SK-N-SH (cell line): ENCODE measurements around the gene BACE2. TPM values are rescaled to one million over a fixed set of nuclear protein-coding genes. Genes with fewer than 3 reads are reported as not detected.

Experiments used
- CTCF ChIA-PET: fragments of 300-600, 350-600 bp; formaldehyde crosslinking; extraction: SDS; loops from one replicate; lab custom pipeline; 2021; lab: Yijun Ruan, JAX
- POLR2A ChIA-PET: fragments of 350-600 bp; sonication (Branson Sonifier 250); formaldehyde crosslinking; extraction: SDS; loops from one replicate; lab custom pipeline; 2020; ENCODE audit warnings: antibody characterized with exemption, inconsistent platforms; lab: Yijun Ruan, JAX
- DNase-seq: peaks from one replicate; pipeline ENCODE4 v3.0.0; 2012
- H2AFZ ChIP-seq: fragments of 200-600 bp; sonication (generic); 2 replicates; pipeline ENCODE4 v1.8.1; 2016; ENCODE audit warnings: antibody characterized with exemption, mild to moderate bottlenecking, low read depth
- H3F3A ChIP-seq: fragments of 200-600 bp; sonication (generic); replicated peaks from 2 replicates; pipeline ENCODE3; 2016; ENCODE audit warnings: antibody characterized with exemption, mild to moderate bottlenecking; ENCODE audit not compliant: insufficient read depth
- H3K27ac ChIP-seq, 2 experiments: fragments of 200-500 bp in 1 of 2; fragments of 200-600 bp in 1 of 2; sonication (Bioruptor generic) in 1 of 2; sonication (generic), shearing (Covaris generic) in 1 of 2; 2 replicates each; pipeline versions ENCODE4 v1.5.1 to v1.6.1; 2014 to 2016; ENCODE audit warnings: low read depth in 2 of 2, inconsistent platforms in 1 of 2, low read length in 1 of 2, mild to moderate bottlenecking in 1 of 2, mixed read lengths in 1 of 2
- H3K27me3 ChIP-seq: fragments of 200-600 bp; sonication (generic), shearing (Covaris generic); 2 replicates; pipeline ENCODE4 v1.6.1; 2016; ENCODE audit warnings: mixed run types; ENCODE audit not compliant: insufficient read depth
- H3K36me3 ChIP-seq, 2 experiments: fragments of 200-500 bp in 1 of 2; fragments of 200-600 bp in 1 of 2; sonication (Bioruptor generic) in 1 of 2; sonication (generic) in 1 of 2; replicated peaks in 1 of 2; 2 replicates each; pipeline versions ENCODE3 to v1.5.1; 2014 to 2016; ENCODE audit warnings: low read length in 1 of 2, mild to moderate bottlenecking in 1 of 2; ENCODE audit not compliant: insufficient read depth in 2 of 2, control insufficient read depth in 1 of 2
- H3K4me1 ChIP-seq, 2 experiments: fragments of 200-500 bp in 1 of 2; fragments of 200-600 bp in 1 of 2; sonication (Bioruptor generic) in 1 of 2; sonication (generic), shearing (Covaris generic) in 1 of 2; 2 replicates each; pipeline versions ENCODE4 v1.5.1 to v1.6.1; 2014 to 2016; ENCODE audit warnings: low read depth in 1 of 2, low read length in 1 of 2, mixed run types in 1 of 2; ENCODE audit not compliant: insufficient read depth in 2 of 2, control insufficient read depth in 1 of 2
- H3K4me2 ChIP-seq: fragments of 200-600 bp; sonication (generic), shearing (Covaris generic); 2 replicates; pipeline ENCODE4 v1.6.1; 2017; ENCODE audit warnings: mixed run types
- H3K4me3 ChIP-seq, 2 experiments: fragments of 200-500 bp in 1 of 2; fragments of 200-600 bp in 1 of 2; sonication (Bioruptor generic) in 1 of 2; sonication (generic), shearing (Covaris generic) in 1 of 2; 2 replicates each; pipeline versions ENCODE4 v1.5.1 to v1.8.1; 2014 to 2016; ENCODE audit warnings: low read depth in 2 of 2, inconsistent platforms in 1 of 2, low read length in 1 of 2, mild to moderate bottlenecking in 1 of 2, mixed read lengths in 1 of 2, moderate library complexity in 1 of 2
- H3K79me2 ChIP-seq: fragments of 200-600 bp; sonication (generic); 2 replicates; pipeline ENCODE4 v1.8.1; 2017; ENCODE audit warnings: mild to moderate bottlenecking; ENCODE audit not compliant: insufficient read depth
- H3K9ac ChIP-seq: fragments of 200-600 bp; sonication (generic); 2 replicates; pipeline ENCODE4 v1.6.1; 2017; ENCODE audit warnings: mixed run types
- H3K9me2 ChIP-seq: fragments of 200-600 bp; sonication (generic); 2 replicates; pipeline ENCODE4 v1.6.1; 2017; ENCODE audit warnings: mixed run types
- H3K9me3 ChIP-seq: fragments of 200-600 bp; sonication (generic); 2 replicates; pipeline ENCODE4 v1.6.1; 2017; ENCODE audit warnings: mixed run types, mild to moderate bottlenecking, moderate library complexity
- H4K20me1 ChIP-seq: fragments of 200-600 bp; sonication (generic); 2 replicates; pipeline ENCODE4 v1.6.1; 2017; ENCODE audit warnings: mild to moderate bottlenecking, mixed run types; ENCODE audit not compliant: insufficient read depth
- EP300 ChIP-seq, 2 experiments: IDR thresholded peaks; 2 replicates each; pipeline versions ENCODE4 v1.4.0 to v1.6.1; 2012; ENCODE audit warnings: borderline replicate concordance in 1 of 2, low read depth in 1 of 2, low read length in 1 of 2
- FOXJ3 ChIP-seq: sonication (generic); formaldehyde crosslinking; IDR thresholded peaks from 2 replicates; pipeline ENCODE4 v1.5.1; 2020; ENCODE audit warnings: mild to moderate bottlenecking, missing genetic modification reagents
- GATA2 ChIP-seq: sonication (generic); formaldehyde crosslinking; IDR thresholded peaks from 2 replicates; pipeline ENCODE4 v1.5.0; 2020; ENCODE audit warnings: mild to moderate bottlenecking, missing genetic modification reagents
- MXI1 ChIP-seq: IDR thresholded peaks from 2 replicates; pipeline ENCODE4 v1.6.1; 2012; ENCODE audit warnings: mild to moderate bottlenecking, low read depth, low read length, improper control_type of control experiment
- RCOR1 ChIP-seq: fragments of 150-350 bp; IDR thresholded peaks from 2 replicates; pipeline ENCODE4 v1.6.1; 2017; ENCODE audit warnings: antibody characterized with exemption, low read length
- RFX5 ChIP-seq: IDR thresholded peaks from 2 replicates; pipeline ENCODE4 v1.6.1; 2012; ENCODE audit warnings: mild to moderate bottlenecking, improper control_type of control experiment, low read length
- SMC3 ChIP-seq: IDR thresholded peaks from 2 replicates; pipeline ENCODE4 v1.6.1; 2012; ENCODE audit warnings: low read depth, low read length, improper control_type of control experiment
- TCF12 ChIP-seq: IDR thresholded peaks from 2 replicates; pipeline ENCODE4 v1.4.0; 2012
- TEAD4 ChIP-seq: IDR thresholded peaks from 2 replicates; pipeline ENCODE4 v1.4.0; 2012; ENCODE audit warnings: mild to moderate bottlenecking, borderline replicate concordance; ENCODE audit not compliant: insufficient read depth
- YY1 ChIP-seq: IDR thresholded peaks from 2 replicates; pipeline ENCODE4 v1.4.0; 2012; ENCODE audit warnings: low read depth, mild to moderate bottlenecking
- WGBS: methylation state at CpG from one replicate; pipeline ENCODE4 v1.1.6; 2017; ENCODE audit warnings: low lambda C conversion rate; 5-methylcytosine and 5-hydroxymethylcytosine counted together
- polyA plus RNA-seq, 3 experiments: library from polyadenylated mRNA; depleted of rRNA; stranded (reverse); fragments of >200 nt; gene quantifications; 2 replicates each; pipeline ENCODE4 v1.2.3, GENCODE V29; 2012
- TF ChIP-seq, protein P1 (sequence below): fragments of 150-350 bp; IDR thresholded peaks from 2 replicates; pipeline ENCODE4 v1.6.1; 2017; ENCODE audit warnings: antibody characterized with exemption, low read length, low read depth, borderline replicate concordance

The BACE2 gene
- polyA plus RNA-seq, 1 of the 3 experiments (the other 2 are of a cell fraction), result 23.4 TPM

DNA sequence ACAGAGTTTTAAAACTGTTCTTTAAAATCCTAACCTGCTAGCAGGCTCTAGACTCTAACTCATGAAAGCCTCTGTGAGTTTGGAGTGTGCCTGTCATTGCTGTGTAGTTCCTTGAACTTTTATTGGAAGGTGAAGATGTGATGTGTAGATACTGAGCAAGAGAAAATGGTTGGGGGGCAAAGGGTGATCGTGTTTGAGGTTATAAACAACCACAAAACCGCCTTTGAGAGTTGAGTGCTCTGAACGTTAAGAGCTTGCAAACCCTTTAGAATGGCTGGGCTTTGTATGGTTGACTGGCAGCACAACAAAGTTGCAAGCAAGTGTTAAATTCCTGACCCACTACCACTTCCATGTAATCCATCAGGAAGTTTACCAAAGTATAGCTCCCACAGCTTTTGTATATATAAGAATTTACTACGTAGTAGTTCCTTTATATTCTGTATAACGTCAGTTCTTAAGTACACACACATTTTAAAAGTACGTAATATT, 19.6 kb downstream of the BACE2 start:
- H3K4me3 ChIP-seq, result no peak overlapping the region
- no peaks in the 10 kb centered on the region for H3K9me2 ChIP-seq
- no peaks in the 10 kb centered on the region for H3K79me2 ChIP-seq
- ChIA-PET POLR2A (no interaction called here), CTCF (no interaction called here)
- H2AFZ ChIP-seq, result no peak overlapping the region
- H3F3A ChIP-seq, result no peaks in the 10 kb centered on the region
- H3K9ac ChIP-seq, result no peak overlapping the region
- no peak overlapping the region for H3K27ac ChIP-seq
- TF ChIP-seq TCF12, result no peak
- TF ChIP-seq MXI1, result no peak
- TF ChIP-seq, protein P1, sequence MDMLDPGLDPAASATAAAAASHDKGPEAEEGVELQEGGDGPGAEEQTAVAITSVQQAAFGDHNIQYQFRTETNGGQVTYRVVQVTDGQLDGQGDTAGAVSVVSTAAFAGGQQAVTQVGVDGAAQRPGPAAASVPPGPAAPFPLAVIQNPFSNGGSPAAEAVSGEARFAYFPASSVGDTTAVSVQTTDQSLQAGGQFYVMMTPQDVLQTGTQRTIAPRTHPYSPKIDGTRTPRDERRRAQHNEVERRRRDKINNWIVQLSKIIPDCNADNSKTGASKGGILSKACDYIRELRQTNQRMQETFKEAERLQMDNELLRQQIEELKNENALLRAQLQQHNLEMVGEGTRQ, result no peak
- TF ChIP-seq RCOR1, result no peak
- TF ChIP-seq GATA2 (CRISPR knock-in tag), result no peak
- no peak for DNase-seq
- no peaks in the 10 kb centered on the region for H4K20me1 ChIP-seq
- H3K4me2 ChIP-seq, result no peak overlapping the region
- no peaks in the 10 kb centered on the region for H3K4me1 ChIP-seq
- H3K27me3 ChIP-seq, result no peaks in the 10 kb centered on the region
- H3K9me3 ChIP-seq, result no peaks in the 10 kb centered on the region
- H3K36me3 ChIP-seq, result no peaks in the 10 kb centered on the region
- WGBS, result 60% methylated on average over 6 of the region's 6 CpGs

DNA sequence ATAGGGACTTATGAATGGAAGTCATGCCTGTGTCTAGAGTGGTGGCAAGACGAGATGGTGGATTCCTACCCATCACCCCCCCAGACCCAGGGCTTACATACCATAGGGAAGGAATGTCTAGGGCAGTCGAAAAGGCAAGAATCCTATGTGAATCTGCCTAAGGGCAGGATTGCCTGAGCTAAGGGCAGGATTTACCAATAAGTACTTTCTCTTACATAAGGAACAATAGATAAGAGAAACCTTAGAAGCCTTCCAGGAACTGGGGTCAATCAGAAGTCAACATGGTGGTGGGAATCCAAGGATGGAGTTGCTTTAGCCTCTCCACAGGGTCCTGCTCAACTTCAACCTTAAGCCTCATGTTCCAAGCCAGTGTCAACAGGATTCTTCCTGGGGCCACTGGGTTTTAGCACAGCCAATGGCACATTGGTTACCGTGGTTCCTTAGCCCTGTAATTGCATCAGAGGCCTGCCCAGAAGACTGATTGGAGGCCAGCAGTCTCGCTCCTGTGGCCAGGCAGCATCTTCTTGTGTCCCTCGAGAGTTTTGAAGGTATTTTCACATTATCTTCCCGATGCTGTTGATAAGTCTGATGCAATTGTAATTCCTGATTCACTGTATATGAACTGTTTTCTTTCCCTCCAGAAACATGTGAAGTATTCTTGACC, 20.7 kb downstream of the BACE2 start:
- ChIA-PET POLR2A (no interaction called here), CTCF (no interaction called here)
- no peaks in the 10 kb centered on the region for H3K4me1 ChIP-seq
- H3K4me3 ChIP-seq, result no peak overlapping the region
- H3K9ac ChIP-seq, result no peak overlapping the region
- H3K9me2 ChIP-seq, result no peaks in the 10 kb centered on the region
- TF ChIP-seq RFX5 (no peak), SMC3 (no peak), TCF12 (no peak), YY1 (no peak), EP300 (IDR thresholded peaks at IDR 0.05; ENCODE audit: borderline replicate concordance in 1 of 2, low read depth in 1 of 2, low read length in 1 of 2) (no peak), FOXJ3 (CRISPR knock-in tag) (no peak), TEAD4 (no peak)
- H3K36me3 ChIP-seq, result no peaks in the 10 kb centered on the region
- H2AFZ ChIP-seq, result no peak overlapping the region
- 23% methylated on average over 4 of the region's 6 CpGs for WGBS
- DNase-seq, result no peak
- no peaks in the 10 kb centered on the region for H4K20me1 ChIP-seq
- H3K27me3 ChIP-seq, result no peaks in the 10 kb centered on the region
- H3K4me2 ChIP-seq, result no peak overlapping the region
- no peak overlapping the region for H3K27ac ChIP-seq
- H3F3A ChIP-seq, result no peaks in the 10 kb centered on the region
- H3K79me2 ChIP-seq, result no peaks in the 10 kb centered on the region
- no peaks in the 10 kb centered on the region for H3K9me3 ChIP-seq
